Measurements from ENCODE around the gene CHEK2.
"Not testable (repeated sequence)": the region's sequence is repeated elsewhere in the genome, so short reads cannot be mapped to it uniquely, and the experiment has no call there.

Gene CHEK2

DNA sequence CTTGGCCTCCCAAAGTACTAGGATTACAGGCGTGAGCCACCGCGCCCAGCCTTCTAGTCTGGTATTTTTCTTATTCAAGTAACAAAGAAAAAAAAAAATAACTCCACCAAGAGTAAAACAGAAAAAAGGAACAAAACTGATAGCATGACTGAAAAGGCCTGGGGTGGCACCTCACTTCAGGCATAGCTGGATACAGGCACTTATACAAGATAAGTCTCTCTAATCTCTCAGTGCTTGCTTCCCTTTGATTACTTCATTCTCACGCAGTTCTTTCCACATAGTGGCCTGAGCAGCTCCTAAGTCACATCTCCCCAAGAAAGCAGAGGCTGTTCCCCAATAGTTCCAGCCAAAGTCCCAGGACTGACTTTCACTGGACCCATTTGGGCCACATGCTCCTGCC, 58.7 kb downstream of the CHEK2 start:
- DNase-seq: not testable (repeated sequence)

DNA sequence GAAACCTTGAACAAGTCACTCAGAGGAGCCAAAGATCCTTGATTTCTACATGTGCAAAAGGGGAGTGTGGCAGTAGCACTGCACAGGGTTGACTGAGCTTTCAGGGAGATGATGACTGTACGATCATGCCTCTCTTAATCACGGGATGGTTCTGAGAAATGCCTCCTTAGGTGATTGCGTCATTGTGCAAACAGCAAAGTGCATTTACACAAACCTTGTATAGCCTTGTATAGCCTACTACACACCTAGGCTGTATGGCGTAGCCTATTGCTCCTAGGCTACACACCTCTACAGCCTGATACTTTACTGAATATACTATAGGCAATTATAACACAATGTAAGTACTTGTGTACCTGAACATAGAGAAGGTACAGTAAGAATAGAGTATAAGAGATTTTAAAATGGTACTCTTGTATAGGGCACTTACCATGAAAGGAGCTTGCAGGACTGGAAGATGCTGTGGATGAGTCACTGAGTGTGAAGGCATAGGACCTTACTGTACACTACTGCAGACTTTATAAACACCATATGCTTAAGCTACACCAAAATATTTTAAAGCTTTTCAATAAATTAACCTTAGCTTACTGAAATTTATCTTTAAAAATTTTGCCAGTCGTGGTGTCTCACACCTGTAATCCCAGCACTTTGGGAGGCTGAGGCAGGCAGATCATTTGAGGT, 60.7 kb downstream of the CHEK2 start:
- DNase-seq: not testable (repeated sequence)

- peak; percentile 25 for DNase-seq
Observed at GRCh38 chr22:28679611-28680287, 61.9 kb downstream of the CHEK2 start, which contains the start of gene TTC28. TSS of gene TTC28 (minus strand) at chr22:28679840. CDS start at chr22:28679723, 117 bp downstream.

DNA sequence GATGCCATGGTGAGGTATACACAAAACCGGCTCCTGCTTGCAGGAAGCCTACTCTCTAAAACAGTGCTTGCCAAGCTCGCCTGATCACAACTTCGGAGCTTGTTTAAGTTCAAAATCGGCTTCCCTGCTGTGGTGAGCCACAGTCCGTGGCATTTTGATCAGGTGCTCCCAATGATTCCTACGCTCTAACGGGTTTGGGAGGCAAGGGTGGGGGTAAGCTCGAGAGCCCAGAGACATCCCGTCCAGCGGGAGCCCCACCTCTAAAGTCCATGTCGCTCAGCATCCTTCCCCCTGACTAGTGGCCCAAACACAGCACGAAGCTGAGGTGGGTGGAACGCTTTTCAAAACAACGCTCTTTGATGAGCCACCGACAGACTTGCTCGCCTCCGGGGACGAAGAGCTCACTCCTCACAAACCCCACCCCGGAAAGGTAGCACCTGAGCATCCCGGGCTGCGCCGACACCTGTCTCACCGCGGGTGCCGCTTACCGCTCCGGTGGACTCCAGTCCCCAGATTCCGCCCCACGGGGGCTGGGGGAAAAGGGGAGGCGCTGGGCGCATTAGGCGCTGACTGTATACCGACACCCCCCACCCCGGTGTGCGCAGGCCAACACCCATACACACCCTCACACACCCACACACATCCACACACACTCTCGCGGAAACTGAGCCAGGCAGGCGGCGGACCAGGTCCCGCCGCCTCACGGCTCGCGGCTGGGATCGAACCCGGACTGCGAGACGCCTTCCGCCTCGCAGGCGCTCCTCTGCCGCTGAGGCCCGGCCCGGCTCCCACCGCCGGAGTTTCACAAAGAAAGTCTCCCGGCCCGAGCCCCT, 62.6 kb downstream of the CHEK2 start:
- not testable (repeated sequence) for DNase-seq

DNA sequence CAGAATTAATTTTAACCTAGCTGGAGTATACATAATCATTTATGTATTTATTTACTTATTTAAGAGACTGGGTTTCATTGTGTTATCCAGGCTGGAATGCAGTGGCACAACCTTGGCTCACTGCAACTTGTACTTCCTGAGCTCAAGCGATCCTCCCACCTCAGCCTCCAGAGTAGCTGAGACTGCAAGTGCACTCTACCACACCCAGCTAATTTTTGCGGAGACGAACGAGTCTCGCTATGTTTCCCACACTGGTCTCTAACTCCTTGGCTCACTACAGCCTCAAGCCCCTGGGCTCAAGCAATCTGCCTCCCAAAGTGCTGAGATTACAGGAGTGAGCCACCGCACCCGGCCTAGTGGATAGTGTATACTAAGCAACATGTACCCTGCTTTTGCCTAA, 63.5 kb downstream of the CHEK2 start:
- not testable (repeated sequence) for DNase-seq

GRCh38 chr22:28674121-28674563, 67.5 kb downstream of the CHEK2 start:
- no peak for DNase-seq

GRCh38 chr22:28670756-28671155, 70.9 kb downstream of the CHEK2 start:
- no peak for DNase-seq

DNA sequence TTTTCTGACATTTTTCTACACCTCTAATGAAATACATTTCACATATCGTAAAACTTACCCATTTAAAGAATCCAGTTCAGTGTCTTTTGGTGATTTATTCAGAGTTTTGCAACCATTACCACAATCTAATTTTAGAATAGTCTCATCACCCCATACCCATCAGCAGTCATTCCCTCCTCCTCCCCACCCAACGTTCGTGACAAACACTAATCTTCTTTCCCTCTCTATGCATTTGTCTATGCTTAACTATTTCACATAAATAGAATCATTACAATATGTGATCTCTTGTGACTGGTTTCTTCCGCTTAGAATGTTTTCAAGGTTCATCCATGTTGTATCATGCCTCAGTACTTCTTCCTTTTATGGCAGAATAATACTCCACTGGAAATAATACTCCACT, 71.5 kb downstream of the CHEK2 start:
- DNase-seq: no peak

DNA sequence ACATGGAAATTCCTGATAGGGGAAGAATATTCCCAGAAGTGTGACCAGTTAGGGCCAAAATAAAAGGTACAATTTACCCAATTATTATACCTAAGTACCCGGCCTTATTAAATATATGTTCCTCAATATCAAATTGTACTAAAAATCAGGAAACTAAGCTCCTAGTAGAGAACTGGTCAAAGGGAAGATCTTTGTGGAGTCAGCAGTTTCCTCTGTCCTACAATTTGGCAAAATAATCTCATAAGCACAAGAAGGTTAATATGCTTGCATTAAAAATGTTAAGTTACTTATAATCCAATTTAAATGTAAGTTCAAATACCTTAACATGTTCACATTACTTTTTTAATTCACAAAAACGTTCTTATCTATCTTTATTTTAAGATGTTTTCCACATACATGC, 72.2 kb downstream of the CHEK2 start:
- no peak for DNase-seq

- not testable (repeated sequence) for DNase-seq
Observed at GRCh38 chr22:28663569-28663942, 78.1 kb downstream of the CHEK2 start.

DNA sequence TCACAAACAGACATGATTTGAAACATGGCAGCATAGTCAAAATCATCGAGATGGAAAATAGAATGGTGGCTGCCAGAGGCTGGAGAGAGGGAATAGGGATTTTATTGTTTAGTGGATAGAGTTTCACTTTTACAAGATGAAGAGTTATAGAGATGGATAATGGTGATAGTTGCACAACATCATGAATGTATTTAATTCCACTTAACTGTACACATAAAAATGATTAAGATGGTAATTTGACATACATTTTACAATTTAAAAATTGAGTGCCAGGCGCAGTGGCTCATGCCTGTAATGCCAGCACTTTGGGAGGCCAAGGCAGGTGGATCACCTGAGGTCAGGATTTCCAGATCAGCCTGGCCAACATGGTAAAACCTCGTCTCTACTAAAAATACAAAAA, 83.2 kb downstream of the CHEK2 start:
- no peak for DNase-seq

- no peak for DNase-seq
Observed at GRCh38 chr22:28656181-28656580, 85.4 kb downstream of the CHEK2 start.

- no peak for DNase-seq
Observed at GRCh38 chr22:28650463-28650862, 91.2 kb downstream of the CHEK2 start.

DNA sequence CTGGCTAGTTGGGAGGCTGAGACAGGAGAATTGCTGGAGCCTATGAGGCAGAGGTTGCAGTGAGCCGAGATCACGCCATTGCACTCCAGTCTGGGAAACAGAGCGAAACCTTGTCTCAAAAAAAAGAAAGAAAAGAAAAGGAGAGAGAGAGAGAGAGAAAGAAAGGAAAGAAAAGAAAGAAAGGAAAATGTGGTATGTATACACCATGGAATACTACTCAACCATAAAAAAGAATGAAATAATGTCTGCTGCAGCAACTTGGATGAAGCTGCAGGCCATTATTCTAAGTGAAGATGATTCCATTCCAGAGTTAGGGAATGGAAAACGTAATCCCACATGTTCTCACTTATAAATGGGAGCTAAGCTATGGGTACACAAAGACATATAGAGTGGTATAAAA, 92.8 kb downstream of the CHEK2 start:
- no peak for DNase-seq

- DNase-seq: no peak
Observed at GRCh38 chr22:28647216-28647615, 94.4 kb downstream of the CHEK2 start.

GRCh38 chr22:28639321-28639720, 102.3 kb downstream of the CHEK2 start:
- no peak for DNase-seq

Data from stimulated activated CD4-positive, alpha-beta T cell treated with anti-CD3 and anti-CD28 coated beads, Interleukin-12 subunit alpha, Interleukin-12 subunit beta, amount 100 ng/mL, for 4 hours (primary cell).